HepG2 (cell line): Measurements from ENCODE around the gene MBD5. TPM values are rescaled to one million over a fixed set of nuclear protein-coding genes. Genes with fewer than 3 reads are reported as not detected.

ENCODE experiments used
- CEBPG ChIP-seq: IDR thresholded peaks from 2 replicates; pipeline ENCODE4 v1.6.1; 2016
- FOXA3 ChIP-seq: IDR thresholded peaks from 2 replicates; pipeline ENCODE4 v1.6.1; 2016; ENCODE audit warnings: missing genetic modification reagents, missing compliant biosample characterization
- FOXK1 ChIP-seq: sonication (generic); formaldehyde crosslinking; IDR thresholded peaks from 2 replicates; pipeline ENCODE4 v1.4.0; 2020; ENCODE audit warnings: low read depth, missing genetic modification reagents, borderline replicate concordance
- HDAC1 ChIP-seq: sonication (generic); formaldehyde crosslinking; IDR thresholded peaks from 2 replicates; pipeline ENCODE4 v1.5.1; 2020; ENCODE audit warnings: mild to moderate bottlenecking, missing genetic modification reagents
- HDAC2 ChIP-seq: sonication (generic); formaldehyde crosslinking; IDR thresholded peaks from 2 replicates; pipeline ENCODE4 v1.4.0; 2020; ENCODE audit warnings: missing genetic modification reagents
- KDM1A ChIP-seq: IDR thresholded peaks from 2 replicates; pipeline ENCODE4 v1.6.1; 2016; ENCODE audit warnings: missing compliant biosample characterization
- MAZ ChIP-seq, 2 experiments: sonication (generic) in 1 of 2; formaldehyde crosslinking in 1 of 2; IDR thresholded peaks; 2 replicates each; pipeline versions ENCODE4 v1.5.0 to v1.6.1; 2012 to 2020; ENCODE audit warnings: low read depth in 2 of 2, mild to moderate bottlenecking in 2 of 2, borderline replicate concordance in 1 of 2, improper control_type of control experiment in 1 of 2, low read length in 1 of 2, missing genetic modification reagents in 1 of 2, moderate library complexity in 1 of 2
- MIXL1 ChIP-seq: IDR thresholded peaks from 2 replicates; pipeline ENCODE4 v1.6.1; 2016
- NFIC ChIP-seq: IDR thresholded peaks from 2 replicates; pipeline ENCODE4 v1.6.1; 2012; ENCODE audit warnings: mild to moderate bottlenecking, low read length, inconsistent platforms
- NONO ChIP-seq, 2 experiments: fragments of 450-650 bp in 1 of 2; sonication (generic) in 1 of 2; formaldehyde crosslinking in 1 of 2; IDR thresholded peaks in 1 of 2; conservative IDR thresholded peaks in 1 of 2; 2 replicates each; pipeline versions ENCODE4 v1.6.1 to v1.8.0; 2017 to 2022; ENCODE audit warnings: mild to moderate bottlenecking in 1 of 2, missing genetic modification reagents in 1 of 2, moderate library complexity in 1 of 2
- NR2F6 ChIP-seq, 2 experiments: IDR thresholded peaks; 2 replicates each; pipeline ENCODE4 v1.6.1; 2016; ENCODE audit warnings: antibody characterized with exemption in 1 of 2, mild to moderate bottlenecking in 1 of 2
- SAP130 ChIP-seq: IDR thresholded peaks from 2 replicates; pipeline ENCODE4 v1.6.1; 2016; ENCODE audit warnings: low read depth
- SMAD3 ChIP-seq: sonication (generic); formaldehyde crosslinking; IDR thresholded peaks from 2 replicates; pipeline ENCODE4 v1.4.0; 2020; ENCODE audit warnings: missing genetic modification reagents
- TBL1XR1 ChIP-seq: fragments of 150-350 bp; IDR thresholded peaks from 2 replicates; pipeline ENCODE4 v1.6.1; 2014; ENCODE audit warnings: borderline replicate concordance, low read length; ENCODE audit not compliant: partially characterized antibody
- TBX3 ChIP-seq: fragments of 450-650 bp; IDR thresholded peaks from 2 replicates; pipeline ENCODE4 v1.6.1; 2017; ENCODE audit warnings: antibody characterized with exemption, mild to moderate bottlenecking, inconsistent platforms, borderline replicate concordance
- ZC3H4 ChIP-seq: sonication (generic); formaldehyde crosslinking; IDR thresholded peaks from 2 replicates; pipeline ENCODE4 v1.4.0; 2020; ENCODE audit warnings: missing genetic modification reagents, borderline replicate concordance
- ZMYM2 ChIP-seq: sonication (generic); formaldehyde crosslinking; IDR thresholded peaks from 2 replicates; pipeline ENCODE4 v1.8.0; 2022; ENCODE audit warnings: mild to moderate bottlenecking, missing genetic modification reagents
- ZNF12 ChIP-seq: sonication (generic); formaldehyde crosslinking; IDR thresholded peaks from 2 replicates; pipeline ENCODE4 v1.5.0; 2020; ENCODE audit warnings: missing genetic modification reagents
- ZNF839 ChIP-seq: sonication (generic); formaldehyde crosslinking; IDR thresholded peaks from 2 replicates; pipeline ENCODE4 v1.4.0; 2020; ENCODE audit warnings: missing genetic modification reagents, mild to moderate bottlenecking, borderline replicate concordance
- ZSCAN22 ChIP-seq: sonication (generic); formaldehyde crosslinking; IDR thresholded peaks from 2 replicates; pipeline ENCODE4 v1.4.0; 2020; ENCODE audit warnings: mild to moderate bottlenecking, missing genetic modification reagents
- polyA plus RNA-seq, 8 experiments: library from polyadenylated mRNA; depleted of rRNA in 3 of 8; stranded (reverse) in 7 of 8; unstranded in 1 of 8; fragments of >200 nt; fragmentation: Illumina TruSeq in 4 of 8; extraction: Trizol in 4 of 8; gene quantifications; 2 replicates each; pipeline versions ENCODE4 v1.2.1 to v1.2.3, GENCODE V29; 2011 to 2016; ENCODE audit warnings: low read depth in 4 of 8, missing spikeins in 1 of 8, mixed read lengths in 1 of 8; ENCODE audit not compliant: insufficient read depth in 1 of 8
- total RNA-seq, 5 experiments: library from RNA; depleted of rRNA; stranded (reverse); fragments of >200 nt; fragmentation: Illumina TruSeq; extraction: Trizol; gene quantifications; 2 replicates each; pipeline ENCODE4 v1.2.3, GENCODE V29; 2016; ENCODE audit warnings: low read depth in 1 of 5
- TF ChIP-seq, protein P1 (sequence below): sonication (generic); formaldehyde crosslinking; IDR thresholded peaks from 2 replicates; pipeline ENCODE4 v1.4.0; 2020; ENCODE audit warnings: missing genetic modification reagents
- TF ChIP-seq, protein P2 (sequence below): sonication (generic); formaldehyde crosslinking; IDR thresholded peaks from 2 replicates; pipeline ENCODE4 v1.5.0; 2020; ENCODE audit warnings: mild to moderate bottlenecking, missing genetic modification reagents, borderline replicate concordance
- TF ChIP-seq, protein P3 (sequence below): sonication (generic); formaldehyde crosslinking; IDR thresholded peaks from 2 replicates; pipeline ENCODE4 v1.8.0; 2022; ENCODE audit warnings: mild to moderate bottlenecking, missing genetic modification reagents

The MBD5 gene
- total and polyA plus RNA-seq, 2 of the 13 experiments (the other 11 are each of a cell fraction or from before 2014, with no cell fraction given) = 13.5 to 26.4 TPM

DNA sequence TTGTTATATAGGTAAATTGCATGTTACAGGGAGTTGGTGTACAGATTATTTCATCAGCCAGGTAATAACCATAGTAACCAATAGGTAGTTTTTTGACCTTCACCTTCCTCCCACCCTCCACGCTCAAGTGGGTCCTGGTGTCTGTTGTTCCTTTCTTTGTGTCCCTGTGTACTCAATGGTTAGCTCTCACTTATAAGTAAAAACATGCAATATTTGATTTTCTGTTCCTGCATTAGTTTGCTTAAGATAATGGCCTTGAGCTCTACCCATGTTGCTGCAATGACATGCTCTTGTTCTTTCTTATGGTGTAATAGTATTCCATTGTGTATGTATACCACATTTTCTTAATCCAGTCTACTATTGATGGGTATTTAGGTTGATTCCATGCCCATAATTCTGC, 390.0 kb downstream of the MBD5 start (continued):
- 0 out of 2 replicates have a peak, but pooled peaks have one; percentile 74 for TF ChIP-seq SMAD3 (CRISPR knock-in tag)
- peak; percentile 93 for TF ChIP-seq CEBPG (CRISPR knock-in tag)
- TF ChIP-seq ZMYM2 = 0 out of 2 replicates have a peak, but pooled peaks have one; percentile 39
- peak; percentile 43; the same call in 1 of the 2 replicates for TF ChIP-seq SAP130 (CRISPR knock-in tag)
- TF ChIP-seq NFIC = 0 out of 2 replicates have a peak, but pooled peaks have one; percentile 58
- peak; percentile 78 for TF ChIP-seq NR2F6 (IDR thresholded peaks at IDR 0.05)
- peak; percentile 52; the same call in 1 of the 2 replicates for TF ChIP-seq NR2F6 (CRISPR knock-in tag; IDR thresholded peaks at IDR 0.05)
- 0 out of 2 replicates have a peak, but pooled peaks have one; percentile 28 for TF ChIP-seq KDM1A (CRISPR knock-in tag)
- peak; percentile 69 for TF ChIP-seq HDAC2 (CRISPR knock-in tag)
- 0 out of 2 replicates have a peak, but pooled peaks have one; percentile 71 for TF ChIP-seq TBX3
- peak; percentile 69 for TF ChIP-seq MIXL1 (CRISPR knock-in tag)
- TF ChIP-seq, protein P1, sequence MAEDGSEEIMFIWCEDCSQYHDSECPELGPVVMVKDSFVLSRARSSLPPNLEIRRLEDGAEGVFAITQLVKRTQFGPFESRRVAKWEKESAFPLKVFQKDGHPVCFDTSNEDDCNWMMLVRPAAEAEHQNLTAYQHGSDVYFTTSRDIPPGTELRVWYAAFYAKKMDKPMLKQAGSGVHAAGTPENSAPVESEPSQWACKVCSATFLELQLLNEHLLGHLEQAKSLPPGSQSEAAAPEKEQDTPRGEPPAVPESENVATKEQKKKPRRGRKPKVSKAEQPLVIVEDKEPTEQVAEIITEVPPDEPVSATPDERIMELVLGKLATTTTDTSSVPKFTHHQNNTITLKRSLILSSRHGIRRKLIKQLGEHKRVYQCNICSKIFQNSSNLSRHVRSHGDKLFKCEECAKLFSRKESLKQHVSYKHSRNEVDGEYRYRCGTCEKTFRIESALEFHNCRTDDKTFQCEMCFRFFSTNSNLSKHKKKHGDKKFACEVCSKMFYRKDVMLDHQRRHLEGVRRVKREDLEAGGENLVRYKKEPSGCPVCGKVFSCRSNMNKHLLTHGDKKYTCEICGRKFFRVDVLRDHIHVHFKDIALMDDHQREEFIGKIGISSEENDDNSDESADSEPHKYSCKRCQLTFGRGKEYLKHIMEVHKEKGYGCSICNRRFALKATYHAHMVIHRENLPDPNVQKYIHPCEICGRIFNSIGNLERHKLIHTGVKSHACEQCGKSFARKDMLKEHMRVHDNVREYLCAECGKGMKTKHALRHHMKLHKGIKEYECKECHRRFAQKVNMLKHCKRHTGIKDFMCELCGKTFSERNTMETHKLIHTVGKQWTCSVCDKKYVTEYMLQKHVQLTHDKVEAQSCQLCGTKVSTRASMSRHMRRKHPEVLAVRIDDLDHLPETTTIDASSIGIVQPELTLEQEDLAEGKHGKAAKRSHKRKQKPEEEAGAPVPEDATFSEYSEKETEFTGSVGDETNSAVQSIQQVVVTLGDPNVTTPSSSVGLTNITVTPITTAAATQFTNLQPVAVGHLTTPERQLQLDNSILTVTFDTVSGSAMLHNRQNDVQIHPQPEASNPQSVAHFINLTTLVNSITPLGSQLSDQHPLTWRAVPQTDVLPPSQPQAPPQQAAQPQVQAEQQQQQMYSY = no peak
- peak; percentile 44 for TF ChIP-seq TBL1XR1
- no peak for TF ChIP-seq ZSCAN22 (CRISPR knock-in tag)
- peak; percentile 95 for TF ChIP-seq FOXA3 (CRISPR knock-in tag)
- no peak for TF ChIP-seq NONO (IDR thresholded peaks at IDR 0.05)
- 0 out of 2 replicates have a peak, but pooled peaks have one; percentile 57 for TF ChIP-seq NONO (CRISPR knock-in tag; conservative IDR thresholded peaks at IDR 0.05)
- TF ChIP-seq ZNF839 = no peak
- TF ChIP-seq ZC3H4 = no peak
- no peak for TF ChIP-seq MAZ (IDR thresholded peaks at IDR 0.05; ENCODE audit: borderline replicate concordance, low read depth, low read length)
- no peak for TF ChIP-seq MAZ (CRISPR knock-in tag; IDR thresholded peaks at IDR 0.05; ENCODE audit: low read depth)
- TF ChIP-seq, protein P2, sequence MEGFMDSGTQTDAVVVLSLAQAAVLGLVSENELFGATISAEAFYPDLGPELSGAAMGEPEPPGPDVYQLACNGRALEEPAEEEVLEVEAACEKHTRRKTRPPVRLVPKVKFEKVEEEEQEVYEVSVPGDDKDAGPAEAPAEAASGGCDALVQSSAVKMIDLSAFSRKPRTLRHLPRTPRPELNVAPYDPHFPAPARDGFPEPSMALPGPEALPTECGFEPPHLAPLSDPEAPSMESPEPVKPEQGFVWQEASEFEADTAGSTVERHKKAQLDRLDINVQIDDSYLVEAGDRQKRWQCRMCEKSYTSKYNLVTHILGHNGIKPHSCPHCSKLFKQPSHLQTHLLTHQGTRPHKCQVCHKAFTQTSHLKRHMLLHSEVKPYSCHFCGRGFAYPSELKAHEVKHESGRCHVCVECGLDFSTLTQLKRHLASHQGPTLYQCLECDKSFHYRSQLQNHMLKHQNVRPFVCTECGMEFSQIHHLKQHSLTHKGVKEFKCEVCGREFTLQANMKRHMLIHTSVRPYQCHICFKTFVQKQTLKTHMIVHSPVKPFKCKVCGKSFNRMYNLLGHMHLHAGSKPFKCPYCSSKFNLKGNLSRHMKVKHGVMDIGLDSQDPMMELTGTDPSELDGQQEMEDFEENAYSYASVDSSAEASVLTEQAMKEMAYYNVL = no peak
- peak; percentile 52 for TF ChIP-seq FOXK1
- TF ChIP-seq, protein P3, sequence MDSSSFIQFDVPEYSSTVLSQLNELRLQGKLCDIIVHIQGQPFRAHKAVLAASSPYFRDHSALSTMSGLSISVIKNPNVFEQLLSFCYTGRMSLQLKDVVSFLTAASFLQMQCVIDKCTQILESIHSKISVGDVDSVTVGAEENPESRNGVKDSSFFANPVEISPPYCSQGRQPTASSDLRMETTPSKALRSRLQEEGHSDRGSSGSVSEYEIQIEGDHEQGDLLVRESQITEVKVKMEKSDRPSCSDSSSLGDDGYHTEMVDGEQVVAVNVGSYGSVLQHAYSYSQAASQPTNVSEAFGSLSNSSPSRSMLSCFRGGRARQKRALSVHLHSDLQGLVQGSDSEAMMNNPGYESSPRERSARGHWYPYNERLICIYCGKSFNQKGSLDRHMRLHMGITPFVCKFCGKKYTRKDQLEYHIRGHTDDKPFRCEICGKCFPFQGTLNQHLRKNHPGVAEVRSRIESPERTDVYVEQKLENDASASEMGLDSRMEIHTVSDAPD = peak; percentile 89
- 0 out of 2 replicates have a peak, but pooled peaks have one; percentile 51 for TF ChIP-seq HDAC1 (CRISPR knock-in tag)
- peak; percentile 85 for TF ChIP-seq ZNF12 (CRISPR knock-in tag)
- TF ChIP-seq, all 625 proteins: peak for 112
